Common myeloid progenitor, CD34-positive (primary cell): ENCODE results near the gene ZNF189.

Experiments used
- CTCF ChIA-PET: fragments of 350-600 bp; sonication (Branson Sonifier 250); formaldehyde crosslinking; loops from one replicate; lab custom pipeline; 2021; ENCODE audit warnings: antibody characterized with exemption; lab: Charles Lee
- POLR2A ChIA-PET: fragments of 350-600 bp; sonication (Branson Sonifier 250); formaldehyde crosslinking; loops from one replicate; lab custom pipeline; 2021; ENCODE audit warnings: antibody characterized with exemption; lab: Charles Lee
- DNase-seq, 3 donors: peaks; one replicate each; pipeline versions ENCODE4 v3.0.0 to v3.0.0-alpha.2; 2013
- H3K27ac ChIP-seq, 2 experiments: 1 replicate in 1 of 2; 2 replicates in 1 of 2; pipeline ENCODE4 v1.7.0; 2013; ENCODE audit warnings: inconsistent platforms in 2 of 2, low read length in 2 of 2, mild to moderate bottlenecking in 2 of 2, low read depth in 1 of 2, moderate library complexity in 1 of 2; ENCODE audit not compliant: severe bottlenecking in 2 of 2, insufficient read depth in 1 of 2, poor library complexity in 1 of 2
- H3K27me3 ChIP-seq, 5 experiments: replicated peaks in 2 of 5; 1 replicate in 3 of 5; 2 replicates in 2 of 5; pipeline versions ENCODE4 v1.6.1 to v1.7.0; 2013; ENCODE audit warnings: low read length in 4 of 5, mild to moderate bottlenecking in 2 of 5, moderate library complexity in 2 of 5, inconsistent platforms in 1 of 5; ENCODE audit not compliant: insufficient read depth in 5 of 5, control insufficient read depth in 4 of 5
- H3K36me3 ChIP-seq, 4 experiments: 1 replicate in 2 of 4; 2 replicates in 2 of 4; pipeline versions ENCODE4 v1.6.1 to v1.7.0; 2013; ENCODE audit warnings: low read length in 3 of 4, control low read depth in 1 of 4, mild to moderate bottlenecking in 1 of 4; ENCODE audit not compliant: control insufficient read depth in 4 of 4, insufficient read depth in 4 of 4
- H3K4me1 ChIP-seq, 4 experiments: 1 replicate in 3 of 4; 2 replicates in 1 of 4; pipeline versions ENCODE4 v1.6.1 to v1.7.1; 2013; ENCODE audit warnings: low read length in 3 of 4, mild to moderate bottlenecking in 3 of 4, control low read depth in 1 of 4, inconsistent platforms in 1 of 4, moderate library complexity in 1 of 4; ENCODE audit not compliant: control insufficient read depth in 4 of 4, insufficient read depth in 4 of 4; ENCODE audit errors: control extremely low read depth in 1 of 4
- H3K4me3 ChIP-seq, 7 experiments: 1 replicate in 4 of 7; 2 replicates in 3 of 7; pipeline versions ENCODE4 v1.5.1 to v1.7.0; 2013; ENCODE audit warnings: mild to moderate bottlenecking in 7 of 7, low read length in 6 of 7, moderate library complexity in 6 of 7, inconsistent platforms in 2 of 7, low read depth in 2 of 7, control low read depth in 1 of 7; ENCODE audit not compliant: insufficient read depth in 4 of 7, control insufficient read depth in 1 of 7; ENCODE audit errors: extremely low read depth in 1 of 7
- H3K9me3 ChIP-seq, 5 experiments: 1 replicate in 4 of 5; 2 replicates in 1 of 5; pipeline versions ENCODE4 v1.6.1 to v1.7.1; 2013; ENCODE audit warnings: low read length in 4 of 5, mild to moderate bottlenecking in 2 of 5, inconsistent platforms in 1 of 5, low read depth in 1 of 5, moderate library complexity in 1 of 5; ENCODE audit not compliant: control insufficient read depth in 4 of 5, insufficient read depth in 2 of 5; ENCODE audit errors: control extremely low read depth in 1 of 5
- WGBS: methylation state at CpG from one replicate; pipeline ENCODE4 v1.1.5; 2013; ENCODE audit not compliant: insufficient coverage; 5-methylcytosine and 5-hydroxymethylcytosine counted together

The ZNF189 gene

DNA sequence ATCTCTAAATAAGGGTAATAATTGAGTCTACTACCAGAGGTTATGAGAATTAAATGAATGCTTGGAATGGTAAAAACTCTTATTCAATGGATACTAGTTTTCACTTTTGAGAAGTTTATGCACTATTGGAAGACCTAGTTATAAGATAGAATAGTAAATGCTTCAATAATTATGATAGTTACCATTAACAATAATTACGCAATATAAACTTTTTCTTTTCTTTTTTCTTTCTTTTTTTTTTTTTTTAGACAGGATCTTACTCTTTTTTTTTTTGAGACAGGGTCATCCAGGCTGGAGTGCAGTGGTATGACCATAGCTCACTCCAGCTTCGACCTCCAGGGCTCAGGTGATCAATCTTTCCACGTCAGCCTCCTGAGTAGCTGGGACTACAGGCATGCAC, 30.3 kb downstream of the ZNF189 start:
- WGBS: 94% methylated on average over 2 of the region's 3 CpGs
- ChIA-PET CTCF (no interaction called here), POLR2A (no interaction called here)

DNA sequence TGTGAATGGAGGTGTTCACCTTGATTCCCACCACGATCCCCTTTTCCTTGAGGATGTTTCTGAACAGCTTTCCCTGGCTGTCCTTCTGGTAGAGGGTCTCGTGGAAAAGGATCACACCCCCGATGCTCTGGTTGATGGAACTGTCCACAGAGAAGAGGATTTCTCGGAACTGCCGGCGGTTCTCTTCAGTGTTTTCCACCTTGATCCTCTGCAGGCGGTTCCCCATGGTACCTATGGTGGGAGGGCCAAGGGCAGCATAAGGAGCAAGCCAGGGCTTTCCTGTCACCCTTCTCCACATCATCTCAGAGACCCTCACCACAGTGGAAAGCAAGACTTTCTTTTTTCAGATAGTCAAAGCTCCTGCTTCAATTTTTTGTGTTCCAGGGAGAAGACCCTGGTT, 31.1 kb downstream of the ZNF189 start:
- Histone ChIP-seq H3K4me3 (no peak overlapping the region), H3K4me1 (no peaks in the 10 kb centered on the region), H3K9me3 (peaks cover 0 to 2% (median 0%) of the 10 kb centered on the region in 5 experiments), H3K27me3 (peaks cover 0 to 7% (median 0%) of the 10 kb centered on the region in 5 experiments), H3K27ac (no peak overlapping the region), H3K36me3 (no peaks in the 10 kb centered on the region)
- ChIA-PET POLR2A (no interaction called here), CTCF (no interaction called here)
- WGBS: 99% methylated on average over 7 of the region's 7 CpGs
- no peak for DNase-seq

More for the DNA sequence above, 30.3 kb downstream of the ZNF189 start:
- H3K4me1 ChIP-seq: no peaks in the 10 kb centered on the region
- H3K9me3 ChIP-seq: peaks cover 0 to 2% (median 0%) of the 10 kb centered on the region in 5 experiments
- H3K27ac ChIP-seq: no peak overlapping the region
- H3K27me3 ChIP-seq: peaks cover 0 to 4% (median 0%) of the 10 kb centered on the region in 5 experiments
- H3K36me3 ChIP-seq: no peaks in the 10 kb centered on the region
- DNase-seq: no peak
- H3K4me3 ChIP-seq: no peak overlapping the region

DNA sequence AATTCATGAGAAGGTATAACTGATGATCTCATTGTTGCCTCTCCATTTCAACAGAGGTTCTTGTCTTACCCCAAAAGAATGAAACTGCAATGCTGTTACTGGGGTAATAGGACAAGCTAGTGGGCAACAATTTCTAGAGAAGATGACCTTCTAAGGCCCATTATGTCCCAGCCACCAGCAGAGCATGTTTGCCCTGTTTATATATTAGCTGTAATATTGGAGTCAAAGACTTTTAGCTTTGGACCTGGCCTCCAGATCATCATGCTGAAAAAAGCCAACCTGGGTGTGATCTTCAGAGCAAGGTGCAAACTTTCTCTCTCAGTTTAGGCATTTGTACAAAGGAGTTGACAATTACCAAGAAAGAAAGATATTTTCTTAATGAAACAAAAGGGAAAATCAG, 33.5 kb downstream of the ZNF189 start:
- no peak overlapping the region for H3K27ac ChIP-seq
- H3K36me3 ChIP-seq: no peaks in the 10 kb centered on the region
- no peaks in the 10 kb centered on the region for H3K4me1 ChIP-seq
- no peak for DNase-seq
- no peaks in the 10 kb centered on the region for H3K9me3 ChIP-seq
- H3K27me3 ChIP-seq: peaks cover 0 to 9% (median 0%) of the 10 kb centered on the region in 5 experiments
- H3K4me3 ChIP-seq: no peak overlapping the region
- ChIA-PET POLR2A (no interaction called here), CTCF (interaction anchor here (0.9 to 1.3 kb wide), 2 partner anchors 13 to 17 kb away, joined by 3 to 7 read pairs; no protein-coding TSS in a partner anchor)

DNA sequence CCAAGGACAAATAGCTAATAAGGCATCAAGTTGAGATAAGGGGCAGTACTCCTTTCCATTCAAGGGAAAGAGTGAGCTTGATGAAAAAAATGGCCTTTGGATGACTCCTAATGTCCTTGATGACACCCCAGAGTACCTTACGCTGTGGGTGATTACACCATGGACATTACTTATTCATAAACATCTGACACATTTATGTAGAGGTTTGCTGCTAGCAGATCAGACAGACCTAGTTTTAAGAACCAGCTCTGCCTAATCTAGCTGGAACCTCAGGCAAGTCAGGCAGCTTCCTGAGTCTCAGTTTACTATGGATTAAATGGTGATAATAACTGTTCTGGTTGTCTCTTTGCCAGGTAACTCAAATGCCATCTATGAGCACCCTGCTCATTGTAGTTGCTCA, 34.1 kb downstream of the ZNF189 start:
- POLR2A ChIA-PET: no interaction called here
- CTCF ChIA-PET: interaction anchor here (0.9 kb wide), 1 partner anchor 14 kb away, joined by 3 read pairs; no protein-coding TSS in a partner anchor
- no peak for DNase-seq
- Histone ChIP-seq H3K27ac (no peak overlapping the region), H3K27me3 (peaks cover 0 to 11% (median 0%) of the 10 kb centered on the region in 5 experiments), H3K9me3 (no peaks in the 10 kb centered on the region), H3K36me3 (no peaks in the 10 kb centered on the region), H3K4me3 (no peak overlapping the region), H3K4me1 (no peaks in the 10 kb centered on the region)
- no CpG with 5 or more reads among the region's 1 CpG for WGBS

DNA sequence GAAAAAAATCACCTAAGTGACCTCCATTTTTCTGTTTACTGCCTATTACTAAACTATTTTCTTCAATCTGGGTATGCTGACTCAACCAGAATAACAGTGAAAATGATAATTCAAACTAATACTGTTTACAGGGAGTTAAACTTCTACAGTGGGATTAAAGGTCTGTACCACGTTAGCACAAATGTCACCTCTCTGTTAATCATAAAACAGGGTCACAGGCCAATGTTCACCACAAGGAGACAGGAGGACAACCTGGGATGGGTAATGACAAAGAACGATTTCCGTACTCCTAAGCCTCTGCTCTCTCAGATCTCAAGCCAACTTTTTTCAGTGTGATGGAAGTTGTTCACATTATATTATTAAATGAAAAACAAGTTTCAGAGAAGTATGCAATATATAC, 34.6 kb downstream of the ZNF189 start:
- no peak for DNase-seq
- CTCF ChIA-PET: no interaction called here
- no CpG with 5 or more reads among the region's 3 CpGs for WGBS
- Histone ChIP-seq H3K9me3 (no peaks in the 10 kb centered on the region), H3K4me1 (no peaks in the 10 kb centered on the region), H3K27ac (no peak overlapping the region), H3K27me3 (peaks cover 0 to 11% (median 0%) of the 10 kb centered on the region in 5 experiments), H3K36me3 (no peaks in the 10 kb centered on the region), H3K4me3 (no peak overlapping the region)
- POLR2A ChIA-PET: no interaction called here

DNA sequence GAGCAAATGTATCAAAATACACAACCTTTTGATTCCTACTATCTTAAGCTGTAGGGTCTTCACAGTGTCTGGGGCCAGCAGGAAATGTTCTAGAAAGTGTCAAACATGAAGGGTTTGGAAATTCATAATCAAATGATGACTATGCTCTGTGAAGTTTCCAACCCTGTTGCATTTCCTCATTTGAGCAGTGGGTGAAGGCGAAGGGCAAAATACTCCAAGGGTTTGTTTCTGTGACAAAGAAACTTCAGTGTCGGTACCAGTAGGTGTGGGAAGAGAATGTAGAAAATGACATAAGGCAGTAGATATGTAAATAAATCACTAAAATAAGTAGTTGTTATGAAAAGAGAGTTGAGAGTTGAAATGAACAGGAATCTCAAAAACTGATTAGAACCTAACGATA, 36.3 kb downstream of the ZNF189 start:
- H3K27me3 ChIP-seq: peaks cover 0 to 11% (median 0%) of the 10 kb centered on the region in 5 experiments
- CTCF ChIA-PET: interaction anchor here (0.6 to 1.3 kb wide), 3 partner anchors 9 to 1505 kb away, joined by 4 to 7 read pairs (median 4); no protein-coding TSS in a partner anchor
- H3K9me3 ChIP-seq: no peaks in the 10 kb centered on the region
- DNase-seq: no peak
- POLR2A ChIA-PET: no interaction called here
- H3K4me1 ChIP-seq: no peaks in the 10 kb centered on the region
- H3K4me3 ChIP-seq: no peak overlapping the region
- WGBS: 100% methylated on average over 2 of the region's 3 CpGs
- H3K27ac ChIP-seq: no peak overlapping the region
- no peaks in the 10 kb centered on the region for H3K36me3 ChIP-seq

DNA sequence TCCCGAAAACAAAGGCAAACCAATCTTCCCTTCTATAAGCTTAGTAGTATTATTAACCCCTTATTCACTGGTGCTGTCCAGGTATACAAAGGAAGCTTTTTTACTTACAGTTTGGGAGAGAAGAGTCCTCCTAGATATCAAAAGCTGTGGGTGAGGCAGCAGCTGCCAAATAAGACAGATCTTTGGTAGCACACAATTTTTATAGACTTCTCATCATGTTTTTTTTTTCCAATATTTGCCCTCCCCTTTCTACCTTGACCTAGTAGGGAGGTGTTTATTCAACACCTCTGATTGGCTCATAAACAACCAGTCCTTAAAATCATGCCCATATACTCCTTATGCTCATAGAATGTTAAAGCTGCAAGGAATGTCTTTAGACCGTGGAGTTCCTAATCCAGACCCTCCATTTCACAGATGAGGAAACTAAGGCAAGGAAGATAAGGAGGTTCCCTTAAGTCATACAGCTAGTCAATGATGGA, 37.0 kb downstream of the ZNF189 start, which contains the start of gene ALDOB:
Gene ALDOB, minus strand, starts transcription at position 174 of the 479 bp plus-strand sequence. CDS start 4,887 bp downstream, outside the sequence.
- Histone ChIP-seq H3K36me3 (no peaks in the 10 kb centered on the region), H3K27me3 (peaks cover 0 to 11% (median 0%) of the 10 kb centered on the region in 5 experiments), H3K4me1 (no peaks in the 10 kb centered on the region), H3K27ac (no peak within 1 kb of the TSS), H3K4me3 (no peak within 1 kb of the TSS), H3K9me3 (no peaks in the 10 kb centered on the region)
- ChIA-PET POLR2A (no interaction called here), CTCF (interaction anchor here (0.7 to 1.3 kb wide), 2 partner anchors 10 to 1506 kb away, joined by 4 to 7 read pairs; no protein-coding TSS in a partner anchor)
- no CpG with 5 or more reads among the region's 2 CpGs for WGBS
- no peak for DNase-seq
